Hindlimb muscle (tissue), 1 donor: ENCODE results near the gene CHST11. TPM values are rescaled to one million over a fixed set of nuclear protein-coding genes. Genes with fewer than 3 reads are reported as not detected.

Experiments
- polyA plus RNA-seq: library from polyadenylated mRNA; unstranded; fragments of 120-200 nt; gene quantifications from one replicate; pipeline ENCODE4 v1.2.1, GENCODE V29; 2013; ENCODE audit not compliant: insufficient read length

The CHST11 gene
- polyA plus RNA-seq, 1 donor: 4.0 TPM

Other genes starting within 250 kb of the CHST11 start
- gene TXNRD1, start 241.2 kb upstream of the CHST11 start, polyA plus RNA-seq: 39.2 TPM
- gene EID3, start 153.2 kb upstream of the CHST11 start, polyA plus RNA-seq: 1.6 TPM